Breast epithelium (tissue), 4 donors: Measurements from ENCODE around the gene HSF5. TPM values are rescaled to one million over a fixed set of nuclear protein-coding genes. Genes with fewer than 3 reads are reported as not detected.

ENCODE experiments used
- DNase-seq, 2 donors: peaks; one replicate each; pipeline ENCODE4 v3.0.0-alpha.2; 2019; ENCODE audit warnings: low spot score in 2 of 2
- H3K27ac ChIP-seq, 2 donors: fragments of 200-600 bp; sonication (generic) in 1 of 2; one replicate each; pipeline ENCODE4 v1.5.1; 2016 to 2019; ENCODE audit warnings: mild to moderate bottlenecking in 1 of 2
- H3K27me3 ChIP-seq, 2 donors: fragments of 200-600 bp; sonication (generic) in 1 of 2; one replicate each; pipeline versions ENCODE4 v1.5.1 to v1.6.0; 2017 to 2019; ENCODE audit warnings: control low read depth in 1 of 2, mild to moderate bottlenecking in 1 of 2
- H3K36me3 ChIP-seq: fragments of 200-600 bp; one replicate; pipeline ENCODE4 v1.5.1; 2019
- H3K4me1 ChIP-seq, 2 donors: fragments of 200-600 bp; sonication (generic); one replicate each; pipeline ENCODE4 v1.5.1; 2016 to 2019; ENCODE audit warnings: control low read depth in 1 of 2
- H3K4me3 ChIP-seq, 3 donors: fragments of 200-600 bp; sonication (generic); 1 replicate in 2 of 3; 2 replicates in 1 of 3; pipeline ENCODE4 v1.5.1; 2016 to 2019; ENCODE audit warnings: mild to moderate bottlenecking in 3 of 3, moderate library complexity in 2 of 3
- H3K9me3 ChIP-seq, 2 donors: fragments of 200-600 bp; sonication (generic) in 1 of 2; one replicate each; pipeline ENCODE4 v1.5.1; 2016 to 2019; ENCODE audit warnings: control low read depth in 1 of 2
- CTCF ChIP-seq, 3 donors: fragments of 450-650 bp; IDR thresholded peaks; one replicate each; pipeline ENCODE4 v1.5.1; 2016 to 2017; ENCODE audit warnings: antibody characterized with exemption in 3 of 3, mild to moderate bottlenecking in 3 of 3, moderate library complexity in 3 of 3
- POLR2A ChIP-seq: fragments of 450-650 bp; IDR thresholded peaks from one replicate; pipeline ENCODE4 v1.6.1; 2016; ENCODE audit warnings: antibody characterized with exemption, mild to moderate bottlenecking, moderate library complexity
- POLR2AphosphoS5 ChIP-seq, 3 donors: sonication (generic); formaldehyde crosslinking; IDR thresholded peaks; one replicate each; pipeline ENCODE4 v1.6.1; 2017; ENCODE audit warnings: antibody characterized with exemption in 3 of 3
- intact Hi-C: fragments of 100-400 bp; cut with DNase I; formaldehyde crosslinking; loops from one replicate; pipeline ENCODE4 v1.15.1; 2023; ENCODE audit warnings: low total_unique reads
- total RNA-seq, 3 donors: library from RNA; depleted of rRNA; stranded (reverse); fragments of >200 nt; gene quantifications; one replicate each; pipeline ENCODE4 v1.1.0, GENCODE V29; 2016

Gene HSF5
- total RNA-seq, 3 donors from 2014 or later: under 0.01 to 0.33 (median 0.32) TPM

- intact Hi-C loops: loop anchor here (1.0 kb wide), 1 partner anchor 10 kb away; a partner anchor contains a TSS
- no peaks in the 10 kb centered on the region for H3K9me3 ChIP-seq
- H3K27ac ChIP-seq: no peak overlapping the region
- H3K27me3 ChIP-seq: no peaks in the 10 kb centered on the region
- H3K4me1 ChIP-seq: peaks cover 0 to 5% of the 10 kb centered on the region in 2 donors
- DNase-seq: no peak
- no peak overlapping the region for H3K4me3 ChIP-seq
- TF ChIP-seq POLR2AphosphoS5 (IDR thresholded peaks at IDR 0.05) (no peak), CTCF (IDR thresholded peaks at IDR 0.05) (no peak), POLR2A (no peak)
- H3K36me3 ChIP-seq: no peaks in the 10 kb centered on the region
These were observed 46.1 kb upstream of the HSF5 start for GRCh38 chr17:58534331-58534730.

- Histone ChIP-seq H3K27me3 (no peaks in the 10 kb centered on the region), H3K4me3 (no peak overlapping the region), H3K9me3 (no peaks in the 10 kb centered on the region), H3K4me1 (peaks cover 0 to 5% of the 10 kb centered on the region in 2 donors), H3K36me3 (no peaks in the 10 kb centered on the region), H3K27ac (no peak overlapping the region)
- intact Hi-C loops: loop anchor here (1.0 kb wide), 1 partner anchor 11 kb away; a partner anchor contains a TSS
- DNase-seq: no peak
- no peak for TF ChIP-seq CTCF (IDR thresholded peaks at IDR 0.05)
- TF ChIP-seq POLR2A: no peak
- TF ChIP-seq POLR2AphosphoS5 (IDR thresholded peaks at IDR 0.05): no peak
These were observed 45.5 kb upstream of the HSF5 start for GRCh38 chr17:58533616-58534188.

GRCh38 chr17:58532555-58532951 is 44.3 kb upstream of the HSF5 start:
- no peak for DNase-seq
- Histone ChIP-seq H3K27ac (peak overlapping the region in 1 of 2 donors; percentile 5), H3K4me3 (peak overlapping the region in 2 of 3 donors; percentile 68 to 91), H3K9me3 (no peaks in the 10 kb centered on the region), H3K27me3 (no peaks in the 10 kb centered on the region), H3K36me3 (no peaks in the 10 kb centered on the region), H3K4me1 (peaks cover 0 to 5% of the 10 kb centered on the region in 2 donors)
- intact Hi-C loops: no loop called here
- TF ChIP-seq CTCF (IDR thresholded peaks at IDR 0.05): no peak

- Histone ChIP-seq H3K9me3 (no peaks in the 10 kb centered on the region), H3K36me3 (no peaks in the 10 kb centered on the region), H3K4me1 (peaks cover 0 to 5% of the 10 kb centered on the region in 2 donors), H3K27ac (peak overlapping the region; percentile 65 to 87), H3K27me3 (no peaks in the 10 kb centered on the region), H3K4me3 (peak overlapping the region; percentile 44 to 91 (median 68))
- TF ChIP-seq POLR2AphosphoS5 (IDR thresholded peaks at IDR 0.05): no peak
- TF ChIP-seq POLR2A: no peak
- no peak for TF ChIP-seq CTCF (IDR thresholded peaks at IDR 0.05)
- no peak for DNase-seq
- intact Hi-C loops: no loop called here
These were observed 43.7 kb upstream of the HSF5 start for GRCh38 chr17:58531661-58532554.

GRCh38 chr17:58531122-58531521 is 42.9 kb upstream of the HSF5 start:
- no peaks in the 10 kb centered on the region for H3K36me3 ChIP-seq
- peak overlapping the region; percentile 44 to 91 (median 68) for H3K4me3 ChIP-seq
- DNase-seq: no peak
- intact Hi-C loops: no loop called here
- H3K4me1 ChIP-seq: peaks cover 0 to 5% of the 10 kb centered on the region in 2 donors
- no peaks in the 10 kb centered on the region for H3K27me3 ChIP-seq
- peak overlapping the region; percentile 65 to 87 for H3K27ac ChIP-seq
- TF ChIP-seq POLR2A (no peak), CTCF (IDR thresholded peaks at IDR 0.05) (no peak), POLR2AphosphoS5 (IDR thresholded peaks at IDR 0.05) (no peak)
- H3K9me3 ChIP-seq: no peaks in the 10 kb centered on the region
